K562 (cell line): ENCODE results near the gene PRPF6. TPM values are rescaled to one million over a fixed set of nuclear protein-coding genes. Genes with fewer than 3 reads are reported as not detected.

Experiments used
- BACH1 ChIP-seq: fragments of 200-800 bp; sonication (Bioruptor generic); IDR thresholded peaks from 2 replicates; pipeline ENCODE4 v1.6.1; 2016; ENCODE audit warnings: missing genetic modification characterization, missing compliant biosample characterization
- CTBP1 ChIP-seq: fragments of 450-650 bp; IDR thresholded peaks from 2 replicates; pipeline ENCODE4 v1.6.1; 2016; ENCODE audit warnings: borderline replicate concordance
- ESRRB ChIP-seq: fragments of 250-450 bp; sonication (Bioruptor Pico); IDR thresholded peaks from 2 replicates; pipeline ENCODE4 v1.5.0; 2020; ENCODE audit warnings: mild to moderate bottlenecking, moderate library complexity, borderline replicate concordance
- FOSL1 ChIP-seq: fragments of 200-800 bp; sonication (Bioruptor generic); conservative IDR thresholded peaks from 2 replicates; pipeline ENCODE4 v1.6.1; 2016; ENCODE audit warnings: missing genetic modification characterization, missing compliant biosample characterization
- FOXJ2 ChIP-seq: fragments of 200-800 bp; sonication (Bioruptor generic); IDR thresholded peaks from 2 replicates; pipeline ENCODE4 v1.6.1; 2016; ENCODE audit warnings: missing genetic modification characterization, missing compliant biosample characterization
- GTF2A2 ChIP-seq: IDR thresholded peaks from 2 replicates; pipeline ENCODE4 v1.6.1; 2016; ENCODE audit warnings: mild to moderate bottlenecking, missing genetic modification characterization, missing compliant biosample characterization
- HDAC1 ChIP-seq, 2 experiments: fragments of 450-650 bp; IDR thresholded peaks; 2 replicates each; pipeline ENCODE4 v1.6.1; 2016 to 2017; ENCODE audit warnings: inconsistent platforms in 1 of 2, mild to moderate bottlenecking in 1 of 2, moderate library complexity in 1 of 2
- MAFF ChIP-seq: IDR thresholded peaks from 2 replicates; pipeline ENCODE4 v1.6.1; 2012; ENCODE audit warnings: low read length, improper control_type of control experiment
- PHF20 ChIP-seq: fragments of 450-650 bp; IDR thresholded peaks from 2 replicates; pipeline ENCODE4 v1.6.1; 2018; ENCODE audit not compliant: partially characterized antibody
- POLR2B ChIP-seq: fragments of 450-650 bp; IDR thresholded peaks from 2 replicates; pipeline ENCODE4 v1.6.1; 2018; ENCODE audit warnings: low read depth; ENCODE audit not compliant: partially characterized antibody
- SAP30 ChIP-seq: fragments of 200-600 bp; sonication (generic); IDR thresholded peaks from 2 replicates; pipeline ENCODE4 v1.6.1; 2012; ENCODE audit warnings: borderline replicate concordance, low read depth, mild to moderate bottlenecking, moderate library complexity, low read length, control low read depth, inconsistent platforms; ENCODE audit not compliant: insufficient read depth, poor library complexity, severe bottlenecking
- SIX5 ChIP-seq, 2 experiments: IDR thresholded peaks; 2 replicates each; pipeline ENCODE4 v1.6.1; 2011; ENCODE audit warnings: low read length in 2 of 2, borderline replicate concordance in 1 of 2, low read depth in 1 of 2, mild to moderate bottlenecking in 1 of 2, moderate library complexity in 1 of 2; ENCODE audit not compliant: insufficient read depth in 1 of 2
- SMAD2 ChIP-seq: fragments of 150-350 bp; IDR thresholded peaks from 2 replicates; pipeline ENCODE4 v1.6.1; 2014; ENCODE audit warnings: low read depth, mild to moderate bottlenecking, low read length
- ZNF311 ChIP-seq: fragments of 250-450 bp; sonication (Bioruptor Pico); IDR thresholded peaks from 2 replicates; pipeline ENCODE4 v1.4.0; 2020; ENCODE audit warnings: mild to moderate bottlenecking, moderate library complexity
- ZNF324 ChIP-seq: fragments of 250-450 bp; sonication (Bioruptor Pico); IDR thresholded peaks from 2 replicates; pipeline ENCODE4 v1.4.0; 2020; ENCODE audit warnings: mild to moderate bottlenecking
- ZNF395 ChIP-seq: fragments of 200-800 bp; sonication (Bioruptor generic); IDR thresholded peaks from 2 replicates; pipeline ENCODE4 v1.6.1; 2017; ENCODE audit warnings: missing genetic modification characterization, missing compliant biosample characterization
- ZNF436 ChIP-seq: fragments of 250-450, 450-650 bp; sonication (Bioruptor Pico); formaldehyde crosslinking; IDR thresholded peaks from 2 replicates; pipeline ENCODE4 v1.7.0; 2020; ENCODE audit warnings: mild to moderate bottlenecking
- ZNF584 ChIP-seq: fragments of 200-800 bp; sonication (Bioruptor generic); IDR thresholded peaks from 2 replicates; pipeline ENCODE4 v1.6.1; 2016; ENCODE audit warnings: low read depth, mild to moderate bottlenecking, missing genetic modification characterization, missing compliant biosample characterization
- ZNF644 ChIP-seq: fragments of 200-800 bp; sonication (Bioruptor generic); IDR thresholded peaks from 2 replicates; pipeline ENCODE4 v1.6.1; 2016; ENCODE audit warnings: low read depth, missing genetic modification characterization, missing compliant biosample characterization
- ZNF766 ChIP-seq: fragments of 200-800 bp; sonication (Bioruptor generic); conservative IDR thresholded peaks from 2 replicates; pipeline ENCODE4 v1.6.1; 2016; ENCODE audit warnings: missing genetic modification characterization, missing compliant biosample characterization
- polyA plus RNA-seq, 8 experiments: library from polyadenylated mRNA; depleted of rRNA in 4 of 8; stranded (reverse) in 5 of 8; unstranded in 3 of 8; fragments of >200 nt; fragmentation: Nextera tagmentation in 2 of 8; fragmentation: Illumina TruSeq in 1 of 8; extraction: Ambion mirVana in 2 of 8; extraction: Trizol in 1 of 8; gene quantifications; 2 replicates each; pipeline versions ENCODE4 v1.2.1 to v1.2.3, GENCODE V29; 2011 to 2014; ENCODE audit warnings: inconsistent platforms in 1 of 8, missing spikeins in 1 of 8
- total RNA-seq, 7 experiments: library from RNA; depleted of rRNA in 6 of 7; stranded (reverse); fragments of >200 nt in 6 of 7; fragmentation: Illumina TruSeq in 2 of 7; extraction: Trizol in 2 of 7; gene quantifications; 2 replicates each; pipeline versions ENCODE4 v1.2.1 to v1.2.3, GENCODE V29; 2011 to 2021; ENCODE audit warnings: low replicate concordance in 1 of 7
- TF ChIP-seq, protein P1 (sequence below): fragments of 250-450 bp; sonication (Bioruptor Pico); IDR thresholded peaks from 2 replicates; pipeline ENCODE4 v1.4.0; 2020
- TF ChIP-seq, protein P2 (sequence below): fragments of 450-650 bp; IDR thresholded peaks from 2 replicates; pipeline ENCODE4 v1.6.1; 2016

The PRPF6 gene
- total and polyA plus RNA-seq, 9 of the 15 experiments (the other 6 are each of a cell fraction or from before 2014, with no cell fraction given): 4.2 to 83.2 (median 59.9) TPM

DNA sequence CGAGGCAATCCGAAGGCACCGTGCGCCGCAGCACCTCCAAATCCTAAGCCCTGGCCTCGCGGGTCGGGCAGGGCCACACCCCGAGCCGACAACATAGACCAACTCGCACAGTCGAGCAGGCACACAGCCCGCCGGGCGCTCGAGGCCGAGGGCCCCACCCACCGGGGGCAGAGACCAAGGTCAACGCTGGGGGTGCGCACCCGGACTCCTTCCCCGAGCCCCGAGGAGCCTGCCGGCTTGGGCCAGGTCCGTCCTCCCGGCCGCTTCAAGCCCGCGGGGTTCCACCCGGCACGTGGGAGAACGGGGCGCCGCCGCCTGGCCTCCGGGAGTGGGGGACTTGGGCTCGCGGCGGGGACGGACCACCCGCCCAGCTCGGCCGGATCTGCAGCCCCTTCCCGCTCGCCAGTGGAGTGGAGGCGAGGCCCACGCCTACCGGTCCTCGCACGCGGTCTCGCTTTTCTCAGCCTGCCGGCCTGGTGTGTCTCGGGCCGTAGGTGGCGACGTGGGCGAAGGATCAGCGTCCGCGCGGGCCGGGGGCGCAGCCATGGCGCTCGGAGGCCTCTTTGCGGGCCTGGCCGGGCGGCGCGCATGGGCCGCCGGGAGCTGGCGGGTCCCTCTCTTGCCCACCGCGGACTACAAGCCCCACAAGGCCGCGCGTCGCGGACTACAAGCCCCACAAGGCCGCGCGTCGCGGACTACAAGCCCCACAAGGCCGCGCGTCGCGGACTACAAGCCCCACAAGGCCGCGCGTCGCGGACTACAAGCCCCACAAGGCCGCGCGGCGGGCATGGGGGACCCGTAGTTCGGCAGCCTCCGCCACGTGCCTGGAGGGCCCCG, 24.9 kb upstream of the PRPF6 start, which contains the start of gene UCKL1 (continued):
- TF ChIP-seq CTBP1: peak; percentile 63
- TF ChIP-seq HDAC1 (IDR thresholded peaks at IDR 0.05): peak in 1 of 2 experiments; percentile 80; a peak in 2 of 4 replicates
- peak; percentile 98 for TF ChIP-seq ZNF766
- 0 out of 2 replicates have a peak, but pooled peaks have one; percentile 38 for TF ChIP-seq FOXJ2 (tag)
- TF ChIP-seq ESRRB (CRISPR knock-in tag): no peak
- no peak for TF ChIP-seq MAFF
- TF ChIP-seq ZNF324 (CRISPR knock-in tag): no peak
- peak; percentile 97 for TF ChIP-seq ZNF584 (CRISPR knock-in tag)
- peak; percentile 60 for TF ChIP-seq SAP30
- TF ChIP-seq ZNF436 (CRISPR knock-in tag): no peak
- peak; percentile 98 for TF ChIP-seq ZNF644 (tag)
- peak; percentile 61 for TF ChIP-seq POLR2B
- TF ChIP-seq ZNF311 (CRISPR knock-in tag): peak; percentile 51; the same call in 1 of the 2 replicates
- TF ChIP-seq GTF2A2 (tag): peak; percentile 39; the same call in 1 of the 2 replicates
- no peak for TF ChIP-seq FOSL1
- TF ChIP-seq PHF20: peak; percentile 76
- peak; percentile 98 for TF ChIP-seq ZNF395
- TF ChIP-seq, protein P1, sequence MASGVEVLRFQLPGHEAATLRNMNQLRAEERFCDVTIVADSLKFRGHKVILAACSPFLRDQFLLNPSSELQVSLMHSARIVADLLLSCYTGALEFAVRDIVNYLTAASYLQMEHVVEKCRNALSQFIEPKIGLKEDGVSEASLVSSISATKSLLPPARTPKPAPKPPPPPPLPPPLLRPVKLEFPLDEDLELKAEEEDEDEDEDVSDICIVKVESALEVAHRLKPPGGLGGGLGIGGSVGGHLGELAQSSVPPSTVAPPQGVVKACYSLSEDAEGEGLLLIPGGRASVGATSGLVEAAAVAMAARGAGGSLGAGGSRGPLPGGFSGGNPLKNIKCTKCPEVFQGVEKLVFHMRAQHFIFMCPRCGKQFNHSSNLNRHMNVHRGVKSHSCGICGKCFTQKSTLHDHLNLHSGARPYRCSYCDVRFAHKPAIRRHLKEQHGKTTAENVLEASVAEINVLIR (CRISPR knock-in tag): 0 out of 2 replicates have a peak, but pooled peaks have one; percentile 34
- peak; percentile 79; the same call in 1 of the 2 replicates for TF ChIP-seq BACH1 (tag)
- no peak for TF ChIP-seq SMAD2
- peak; percentile 90 to 95 for TF ChIP-seq SIX5 (IDR thresholded peaks at IDR 0.05; ENCODE audit: borderline replicate concordance in 1 of 2, insufficient read depth in 1 of 2, low read depth in 1 of 2, low read length in 2 of 2)
- TF ChIP-seq, protein P2, sequence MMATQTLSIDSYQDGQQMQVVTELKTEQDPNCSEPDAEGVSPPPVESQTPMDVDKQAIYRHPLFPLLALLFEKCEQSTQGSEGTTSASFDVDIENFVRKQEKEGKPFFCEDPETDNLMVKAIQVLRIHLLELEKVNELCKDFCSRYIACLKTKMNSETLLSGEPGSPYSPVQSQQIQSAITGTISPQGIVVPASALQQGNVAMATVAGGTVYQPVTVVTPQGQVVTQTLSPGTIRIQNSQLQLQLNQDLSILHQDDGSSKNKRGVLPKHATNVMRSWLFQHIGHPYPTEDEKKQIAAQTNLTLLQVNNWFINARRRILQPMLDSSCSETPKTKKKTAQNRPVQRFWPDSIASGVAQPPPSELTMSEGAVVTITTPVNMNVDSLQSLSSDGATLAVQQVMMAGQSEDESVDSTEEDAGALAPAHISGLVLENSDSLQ: no peak
